Skeletal muscle satellite cell (primary cell): ENCODE measurements around the gene SRRM1.
"Not testable (repeated sequence)": the region's sequence is repeated elsewhere in the genome, so short reads cannot be mapped to it uniquely, and the experiment has no call there.

Source experiments
- H3K27me3 ChIP-seq: 2 replicates; pipeline ENCODE4 v1.7.0; 2013; ENCODE audit warnings: low read length; ENCODE audit not compliant: control insufficient read depth, insufficient read depth
- H3K36me3 ChIP-seq: 2 replicates; pipeline ENCODE4 v1.7.0; 2013; ENCODE audit warnings: mild to moderate bottlenecking, control low read depth, low read length; ENCODE audit not compliant: insufficient read depth
- H3K4me1 ChIP-seq: 2 replicates; pipeline ENCODE4 v1.7.0; 2013; ENCODE audit warnings: low read length; ENCODE audit not compliant: control insufficient read depth, insufficient read depth
- H3K4me2 ChIP-seq: 2 replicates; pipeline ENCODE4 v1.7.0; 2013; ENCODE audit warnings: mild to moderate bottlenecking, low read length
- H3K4me3 ChIP-seq: 2 replicates; pipeline ENCODE4 v1.7.0; 2013; ENCODE audit warnings: low read length
- H3K9ac ChIP-seq: 2 replicates; pipeline ENCODE4 v1.7.0; 2013; ENCODE audit warnings: mild to moderate bottlenecking, low read depth, low read length, moderate library complexity
- H3K9me3 ChIP-seq: replicated peaks from 2 replicates; pipeline ENCODE4 v1.7.0; 2013; ENCODE audit warnings: mild to moderate bottlenecking, control low read depth, low read length

SRRM1 gene

DNA sequence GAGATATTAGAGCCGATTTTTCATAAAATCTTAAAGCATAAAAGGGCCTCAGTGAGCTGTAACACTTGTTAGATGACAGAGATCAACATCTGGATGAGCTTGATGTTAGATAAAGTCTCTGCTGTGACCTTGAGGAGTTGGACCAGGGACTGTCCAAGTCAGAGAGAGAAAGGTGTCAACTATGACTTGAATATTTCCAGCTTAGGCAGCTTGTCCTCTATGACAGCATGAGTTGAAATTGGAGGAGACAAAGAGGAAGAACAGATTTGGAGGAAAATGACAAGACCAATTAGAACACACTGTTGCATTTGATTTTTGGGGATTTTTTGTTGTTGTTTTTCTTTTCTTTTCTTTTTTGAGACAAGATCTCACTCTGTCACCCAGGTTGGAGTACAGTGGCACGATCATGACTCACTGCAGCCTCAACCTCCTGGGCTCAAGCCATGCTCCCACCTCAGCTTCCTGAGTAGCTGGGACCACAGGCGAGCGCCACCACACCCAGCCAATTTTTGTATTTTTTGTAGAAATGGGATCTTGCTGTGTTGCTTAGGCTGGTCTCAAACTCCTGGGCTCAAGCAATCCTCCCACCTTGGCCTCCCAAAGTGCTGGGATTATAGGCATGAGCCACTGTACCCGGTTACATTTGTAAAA, 66.8 kb downstream of the SRRM1 start:
- Histone ChIP-seq H3K4me1 (peaks cover 43% of the 10 kb centered on the region), H3K4me3 (no peak overlapping the region), H3K27me3 (no peaks in the 10 kb centered on the region), H3K4me2 (no peak overlapping the region), H3K9ac (no peak overlapping the region), H3K9me3 (no peaks in the 10 kb centered on the region), H3K36me3 (no peaks in the 10 kb centered on the region)

DNA sequence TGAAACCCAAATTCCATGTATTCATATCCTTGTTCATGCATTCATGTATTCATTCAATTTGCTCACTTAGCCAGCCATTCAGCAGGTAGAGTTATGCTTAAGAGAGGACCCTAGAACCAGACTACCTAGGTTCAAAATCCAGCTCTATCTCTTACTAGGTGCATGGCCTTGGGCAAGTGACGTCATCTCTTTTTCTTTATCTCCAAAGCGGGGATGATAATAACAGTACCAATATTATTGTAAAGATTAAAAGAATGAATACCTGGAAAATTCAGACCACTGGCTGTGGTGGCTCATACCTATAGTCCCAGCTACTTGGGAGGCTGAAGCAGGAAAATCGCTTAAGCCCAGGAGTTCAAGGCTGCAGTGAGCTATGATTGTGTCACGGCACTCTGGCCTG, 68.2 kb downstream of the SRRM1 start:
- no peaks in the 10 kb centered on the region for H3K9me3 ChIP-seq
- no peaks in the 10 kb centered on the region for H3K27me3 ChIP-seq
- H3K9ac ChIP-seq: no peak overlapping the region
- H3K4me3 ChIP-seq: no peak overlapping the region
- H3K4me2 ChIP-seq: no peak overlapping the region
- H3K36me3 ChIP-seq: no peaks in the 10 kb centered on the region
- H3K4me1 ChIP-seq: peaks cover 44% of the 10 kb centered on the region

GRCh38 chr1:24713176-24713575, 70.1 kb downstream of the SRRM1 start:
- Histone ChIP-seq H3K9ac (peak overlapping the region; percentile 57), H3K4me1 (peaks cover 42% of the 10 kb centered on the region), H3K27me3 (no peaks in the 10 kb centered on the region), H3K4me3 (peak overlapping the region; percentile 17), H3K36me3 (no peaks in the 10 kb centered on the region), H3K4me2 (peak overlapping the region; percentile 14), H3K9me3 (no peaks in the 10 kb centered on the region)

- H3K9me3 ChIP-seq: no peaks in the 10 kb centered on the region
- H3K4me1 ChIP-seq: peaks cover 46% of the 10 kb centered on the region
- H3K4me3 ChIP-seq: peak overlapping the region; percentile 17
- peak overlapping the region; percentile 57 for H3K9ac ChIP-seq
- no peaks in the 10 kb centered on the region for H3K36me3 ChIP-seq
- peak overlapping the region; percentile 14 for H3K4me2 ChIP-seq
- no peaks in the 10 kb centered on the region for H3K27me3 ChIP-seq
These were observed 70.6 kb downstream of the SRRM1 start for GRCh38 chr1:24713736-24714135.

DNA sequence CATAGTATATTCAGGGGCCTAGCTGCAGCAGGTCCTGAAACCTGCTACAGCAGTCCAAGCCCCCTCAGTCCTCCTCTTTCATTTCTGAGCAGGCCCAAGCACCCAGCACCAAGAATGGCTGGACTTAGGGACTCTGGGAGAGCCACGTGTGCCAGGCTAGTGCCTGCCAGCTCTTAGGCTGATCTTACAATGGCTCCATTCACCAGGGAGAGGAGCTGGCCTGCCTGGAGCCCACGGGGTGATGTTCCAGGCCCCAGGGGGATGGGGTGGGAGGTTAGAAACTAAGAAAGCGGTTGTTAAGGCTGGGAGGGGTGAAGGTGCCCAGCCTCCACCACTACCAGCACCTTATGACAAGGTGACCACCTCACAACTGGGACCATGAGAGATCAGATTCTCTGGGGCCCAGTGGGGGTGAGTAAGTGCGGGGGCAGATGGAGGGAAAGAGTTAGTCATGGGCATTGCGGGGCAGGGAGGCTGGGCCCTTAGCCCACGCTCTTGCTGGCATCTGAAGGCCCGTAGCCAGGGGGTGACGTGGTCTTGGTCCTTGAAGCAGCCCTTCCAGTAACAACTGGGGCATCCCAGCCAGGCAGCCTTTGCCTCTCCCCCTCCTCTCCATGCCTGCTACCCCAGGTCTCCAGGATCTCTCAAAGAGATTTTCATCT, 71.9 kb downstream of the SRRM1 start:
- no peaks in the 10 kb centered on the region for H3K9me3 ChIP-seq
- H3K4me3 ChIP-seq: peak overlapping the region; percentile 20
- peak overlapping the region; percentile 50 for H3K9ac ChIP-seq
- no peaks in the 10 kb centered on the region for H3K27me3 ChIP-seq
- peaks cover 58% of the 10 kb centered on the region for H3K4me1 ChIP-seq
- H3K4me2 ChIP-seq: peak overlapping the region; percentile 6
- H3K36me3 ChIP-seq: no peaks in the 10 kb centered on the region

GRCh38 chr1:24715658-24716057, 72.6 kb downstream of the SRRM1 start:
- Histone ChIP-seq H3K9ac (peak overlapping the region; percentile 43), H3K4me1 (peaks cover 65% of the 10 kb centered on the region)

DNA sequence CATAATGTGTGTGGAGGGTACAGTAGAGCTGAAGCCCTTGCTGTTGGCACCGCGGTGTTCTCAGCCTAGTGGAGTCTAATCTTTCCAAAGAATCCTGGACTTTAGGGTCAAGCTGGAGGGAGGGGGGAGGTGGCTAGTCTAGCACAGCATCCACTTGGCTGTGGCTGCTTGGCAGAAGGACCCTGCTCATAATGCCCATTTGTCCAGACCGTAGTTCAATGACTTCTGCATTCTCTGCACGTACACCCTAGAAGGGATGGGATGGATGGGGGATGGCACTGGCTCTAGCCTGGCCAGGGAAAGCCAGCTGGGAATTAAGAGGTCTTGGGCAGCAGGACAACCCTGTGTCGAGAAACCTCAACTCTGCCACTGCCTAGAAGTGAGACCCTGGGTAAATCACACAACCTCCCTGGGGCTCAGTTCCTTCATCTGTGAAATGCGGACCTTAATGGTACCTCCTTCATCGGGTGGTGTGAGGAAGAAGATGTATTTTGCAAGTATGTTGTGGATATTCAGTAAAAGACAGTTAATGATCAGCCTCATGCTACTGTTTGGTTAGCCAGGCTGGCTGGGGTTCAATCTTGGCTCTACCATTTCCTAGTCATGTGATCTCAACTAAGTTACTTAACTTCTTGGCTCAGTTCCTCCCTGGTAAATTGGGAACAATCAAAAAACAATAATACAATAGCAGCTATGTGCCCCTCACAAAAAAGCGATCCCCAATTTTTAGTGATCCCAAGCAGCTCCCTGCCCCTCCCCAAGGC, 75.0 kb downstream of the SRRM1 start:
- Histone ChIP-seq H3K27me3 (no peaks in the 10 kb centered on the region), H3K36me3 (no peaks in the 10 kb centered on the region), H3K4me2 (no peak overlapping the region), H3K9me3 (no peaks in the 10 kb centered on the region), H3K4me1 (peaks cover 67% of the 10 kb centered on the region), H3K9ac (no peak overlapping the region), H3K4me3 (no peak overlapping the region)

More at GRCh38 chr1:24715658-24716057, 72.6 kb downstream of the SRRM1 start:
- no peaks in the 10 kb centered on the region for H3K9me3 ChIP-seq
- H3K36me3 ChIP-seq: no peaks in the 10 kb centered on the region
- H3K4me2 ChIP-seq: no peak overlapping the region
- H3K4me3 ChIP-seq: no peak overlapping the region
- H3K27me3 ChIP-seq: no peaks in the 10 kb centered on the region

- Histone ChIP-seq H3K4me2 (peak overlapping the region; percentile 34), H3K4me1 (peaks cover 59% of the 10 kb centered on the region), H3K9me3 (no peaks in the 10 kb centered on the region), H3K27me3 (no peaks in the 10 kb centered on the region), H3K4me3 (no peak overlapping the region), H3K9ac (peak overlapping the region; percentile 47), H3K36me3 (no peaks in the 10 kb centered on the region)
These were observed 77.0 kb downstream of the SRRM1 start for GRCh38 chr1:24720152-24720551.

GRCh38 chr1:24721533-24721932, 78.4 kb downstream of the SRRM1 start:
- H3K9ac ChIP-seq: no peak overlapping the region
- H3K4me1 ChIP-seq: peaks cover 57% of the 10 kb centered on the region
- no peaks in the 10 kb centered on the region for H3K9me3 ChIP-seq
- no peaks in the 10 kb centered on the region for H3K36me3 ChIP-seq
- no peak overlapping the region for H3K4me3 ChIP-seq
- no peak overlapping the region for H3K4me2 ChIP-seq
- H3K27me3 ChIP-seq: no peaks in the 10 kb centered on the region

- Histone ChIP-seq H3K4me3 (peak overlapping the region; percentile 46), H3K4me2 (peak overlapping the region; percentile 68), H3K9ac (peak overlapping the region; percentile 50), H3K4me1 (peaks cover 59% of the 10 kb centered on the region)
- H3K27me3 ChIP-seq, H3K9me3 ChIP-seq, H3K36me3 ChIP-seq: not testable (repeated sequence)
These were observed 79.3 kb downstream of the SRRM1 start for GRCh38 chr1:24722073-24723035.
